Stimulated activated CD4-positive, alpha-beta T cell treated with anti-CD3 and anti-CD28 coated beads, Interleukin-2, amount 100 ng/mL, for 24 hours (primary cell): Measurements from ENCODE around the gene TMEM205.
"Not testable (repeated sequence)": the region's sequence is repeated elsewhere in the genome, so short reads cannot be mapped to it uniquely, and the experiment has no call there.

Experiments used
- DNase-seq, 2 donors: peaks; one replicate each; pipeline ENCODE4 v3.0.0-alpha.2; 2020

TMEM205 gene

DNA sequence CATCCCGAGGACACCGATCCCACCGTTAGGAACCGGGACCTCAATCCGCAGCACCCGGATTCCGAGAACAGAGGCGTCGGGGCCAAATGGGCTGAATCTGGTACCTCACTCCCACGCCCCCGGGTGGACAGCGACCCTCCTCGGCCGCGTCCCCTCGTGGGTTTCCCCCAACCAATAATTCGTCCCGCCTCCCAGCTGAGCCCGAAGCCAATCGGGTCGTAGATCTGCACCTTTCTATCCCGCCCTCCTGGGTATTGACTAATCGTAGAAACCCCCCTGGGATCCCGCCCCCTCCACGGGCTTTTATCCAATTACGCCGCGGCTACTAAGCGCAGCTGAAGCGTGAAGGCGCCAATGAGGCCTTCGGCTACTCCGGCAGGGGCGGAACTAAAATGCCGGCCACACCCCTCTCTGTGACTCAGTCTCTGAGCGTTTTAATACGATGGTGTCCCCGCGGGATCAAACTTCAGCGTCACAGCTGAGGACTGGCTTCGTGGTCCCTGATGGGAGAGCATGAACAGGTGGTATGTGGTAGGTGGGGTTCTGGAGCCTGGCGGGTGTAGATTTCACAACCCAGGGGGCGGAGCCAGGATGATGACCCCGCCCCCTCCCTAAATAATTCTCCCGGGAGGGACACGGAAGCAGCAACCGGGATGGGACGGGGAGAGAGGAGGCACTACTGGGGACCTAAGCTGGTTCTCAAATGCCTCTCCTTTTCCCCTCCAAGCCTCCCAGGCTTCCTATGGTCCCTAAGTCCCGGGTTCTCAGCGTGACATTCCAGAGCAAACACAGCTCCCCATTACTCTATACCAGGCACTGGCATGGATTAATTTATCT, at the start of gene TMEM205, which contains the start of gene CCDC159:
Gene TMEM205, minus strand, starts transcription at position 165 of the 837 bp plus-strand sequence. CDS start 649 bp downstream, outside the sequence.
Gene CCDC159, plus strand, starts transcription at position 416 of the 837 bp plus-strand sequence. Its CDS starts 88 bp downstream, at position 504.
- DNase-seq: peak; percentile 98 to 99

DNA sequence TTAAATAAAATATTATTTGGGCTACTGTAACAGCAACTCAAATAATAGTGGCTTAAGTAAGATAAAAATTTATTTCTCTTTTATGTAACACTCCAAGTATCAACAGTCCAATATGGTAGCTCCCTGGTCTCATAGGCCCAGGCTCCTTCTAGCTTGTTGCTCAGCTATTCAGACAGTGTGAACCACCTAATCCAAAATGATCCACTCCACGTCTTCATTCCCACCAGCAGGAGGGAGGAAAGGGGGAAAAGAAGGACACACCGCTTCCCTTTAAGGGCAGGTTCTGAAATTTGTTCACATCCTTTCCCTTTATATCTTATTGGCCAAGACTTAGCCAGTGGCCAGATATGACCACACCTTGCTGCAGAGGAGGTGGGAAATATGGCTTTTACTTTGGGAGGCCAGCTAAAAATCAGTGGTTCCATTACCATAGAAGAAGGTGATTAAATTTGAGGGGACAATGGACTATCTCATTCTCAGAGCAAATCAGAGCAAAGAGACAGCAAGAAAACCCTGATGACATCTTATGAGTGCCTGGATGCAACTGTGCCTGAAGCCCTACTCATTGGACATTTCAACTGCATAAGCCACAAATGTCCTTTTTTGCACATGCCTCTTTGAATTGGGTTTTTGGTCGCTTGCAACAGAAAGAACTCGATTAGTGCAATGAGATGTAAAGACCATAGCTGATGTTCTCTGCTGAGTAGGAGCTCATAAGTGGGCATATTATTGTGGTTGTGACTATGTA, 45.0 kb upstream of the TMEM205 start:
- no peak for DNase-seq

DNA sequence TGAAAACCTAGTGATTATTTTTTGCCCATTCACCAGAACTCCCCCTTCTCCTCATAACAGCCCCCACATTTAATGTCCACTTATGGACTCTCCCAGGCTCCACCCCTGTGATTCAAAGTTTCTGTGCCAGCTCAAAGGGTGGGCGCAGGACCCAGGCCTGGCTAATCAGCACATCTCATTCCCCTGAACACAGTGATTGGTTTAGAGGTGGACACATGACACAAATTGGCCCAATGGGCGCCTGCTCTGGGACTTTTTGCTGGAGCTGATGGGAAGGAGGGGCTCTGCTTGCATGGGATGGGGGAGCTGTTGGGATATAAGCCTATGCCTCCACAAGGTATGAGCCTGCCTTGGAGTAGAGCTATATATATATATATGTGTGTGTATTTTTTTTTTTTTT, 44.3 kb upstream of the TMEM205 start:
- DNase-seq: no peak

GRCh38 chr19:11387162-11388034, 41.3 kb upstream of the TMEM205 start:
- DNase-seq: no peak

DNA sequence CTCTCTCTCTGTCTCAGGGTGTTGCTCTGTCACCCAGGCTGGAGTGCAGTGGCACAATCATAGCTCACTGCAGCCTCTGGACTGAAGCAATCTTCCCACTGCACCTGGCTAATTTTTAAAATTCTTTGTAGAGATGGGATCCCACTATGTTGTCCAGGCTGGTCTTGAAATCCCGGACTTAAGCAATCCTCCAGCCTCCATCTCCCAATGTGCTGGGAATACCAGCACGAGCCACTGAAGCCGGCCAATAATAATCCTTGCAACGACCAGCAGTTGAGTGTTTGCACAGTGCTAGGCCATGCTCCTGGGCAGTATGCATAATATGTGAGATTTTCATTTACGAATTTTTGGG, 38.7 kb upstream of the TMEM205 start:
- DNase-seq: no peak

- no peak for DNase-seq
Observed at GRCh38 chr19:11383706-11384048, 37.6 kb upstream of the TMEM205 start.

DNA sequence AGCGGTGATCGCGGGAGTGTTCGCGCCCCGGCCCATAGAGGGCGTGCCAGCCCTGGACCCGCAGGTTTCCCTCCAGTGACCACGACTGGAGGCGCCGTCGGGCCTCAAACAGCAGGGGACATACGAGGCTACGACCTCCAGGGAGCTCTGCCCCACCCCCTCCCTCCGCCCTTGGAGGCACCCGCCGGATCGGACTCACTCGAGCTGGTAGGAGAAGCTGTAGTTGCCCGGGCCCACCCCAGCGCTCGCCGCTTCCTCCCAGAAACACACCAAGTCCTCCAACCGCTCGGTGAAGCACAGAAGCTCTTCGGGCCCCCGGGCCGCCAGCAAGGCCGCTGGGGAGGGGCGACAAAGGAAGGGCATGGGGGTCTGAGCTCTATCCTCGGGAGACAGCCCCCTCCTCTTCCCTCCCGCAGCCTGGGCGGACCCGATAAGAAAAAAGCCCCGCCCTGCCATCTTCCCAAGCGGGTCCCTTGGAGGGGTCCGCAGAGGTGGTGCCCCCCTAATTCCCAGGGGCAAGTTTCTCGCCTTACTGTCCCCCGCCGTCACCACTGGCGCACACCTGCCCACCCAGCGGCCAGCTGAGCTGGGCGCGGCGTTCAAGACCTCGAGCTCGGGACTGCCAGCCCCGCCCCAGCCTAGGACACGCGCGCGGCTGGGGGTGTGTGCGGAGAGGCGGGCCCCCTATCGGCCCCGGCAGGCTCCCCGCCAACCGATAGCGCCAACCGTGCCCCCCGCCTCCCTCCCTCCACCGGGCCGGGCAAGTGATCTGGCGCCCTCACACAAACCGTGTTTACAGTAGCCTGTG, 37.0 kb upstream of the TMEM205 start:
- peak; percentile 52 to 65 for DNase-seq

DNA sequence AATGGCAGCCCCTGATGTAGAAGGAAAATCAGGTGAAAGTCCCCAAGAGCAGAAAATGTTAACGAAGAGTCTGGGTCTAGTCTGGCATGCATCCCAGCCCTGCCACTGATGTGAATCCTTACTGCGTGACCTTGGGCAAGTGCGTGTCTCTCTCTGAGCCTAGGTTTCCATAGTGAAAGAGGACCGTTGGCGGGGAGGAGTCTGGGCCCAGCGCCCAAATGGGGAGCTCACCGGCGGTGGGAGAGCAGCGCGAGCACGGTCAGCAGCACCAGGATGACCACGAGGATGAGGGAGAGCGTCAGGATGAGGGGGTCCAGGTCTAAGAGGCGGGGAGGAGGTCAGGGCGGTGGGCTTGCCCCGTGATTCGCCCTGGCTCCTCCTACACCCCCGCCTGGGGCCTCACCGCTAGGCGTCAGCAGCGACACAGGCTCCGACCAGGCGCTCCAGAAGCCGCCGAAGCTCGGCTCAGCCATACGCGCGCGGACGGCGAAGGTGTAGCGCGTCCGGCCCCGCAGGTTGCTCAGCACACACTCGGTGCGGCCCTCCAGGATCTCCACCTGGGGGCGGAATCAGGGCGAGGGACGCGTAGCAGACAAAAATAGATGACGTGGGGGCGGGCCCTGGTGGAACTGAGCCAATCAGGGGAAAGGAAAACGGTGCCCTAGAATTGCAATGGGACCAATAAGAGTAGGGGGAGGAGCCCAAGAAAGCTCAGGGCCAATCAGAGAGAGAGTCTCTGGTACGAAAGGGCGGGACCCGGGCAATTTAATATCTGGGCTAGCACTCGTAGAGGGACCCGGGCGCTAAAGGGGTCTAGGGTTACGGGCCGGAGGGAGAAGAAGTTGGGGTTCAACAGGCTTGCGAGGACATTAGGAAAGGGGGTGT, 34.8 kb upstream of the TMEM205 start:
- peak; percentile 96 for DNase-seq

- DNase-seq: no peak
Observed at GRCh38 chr19:11379857-11380350, 33.8 kb upstream of the TMEM205 start.

GRCh38 chr19:11379269-11379845, 33.3 kb upstream of the TMEM205 start:
- DNase-seq: not testable (repeated sequence)

DNA sequence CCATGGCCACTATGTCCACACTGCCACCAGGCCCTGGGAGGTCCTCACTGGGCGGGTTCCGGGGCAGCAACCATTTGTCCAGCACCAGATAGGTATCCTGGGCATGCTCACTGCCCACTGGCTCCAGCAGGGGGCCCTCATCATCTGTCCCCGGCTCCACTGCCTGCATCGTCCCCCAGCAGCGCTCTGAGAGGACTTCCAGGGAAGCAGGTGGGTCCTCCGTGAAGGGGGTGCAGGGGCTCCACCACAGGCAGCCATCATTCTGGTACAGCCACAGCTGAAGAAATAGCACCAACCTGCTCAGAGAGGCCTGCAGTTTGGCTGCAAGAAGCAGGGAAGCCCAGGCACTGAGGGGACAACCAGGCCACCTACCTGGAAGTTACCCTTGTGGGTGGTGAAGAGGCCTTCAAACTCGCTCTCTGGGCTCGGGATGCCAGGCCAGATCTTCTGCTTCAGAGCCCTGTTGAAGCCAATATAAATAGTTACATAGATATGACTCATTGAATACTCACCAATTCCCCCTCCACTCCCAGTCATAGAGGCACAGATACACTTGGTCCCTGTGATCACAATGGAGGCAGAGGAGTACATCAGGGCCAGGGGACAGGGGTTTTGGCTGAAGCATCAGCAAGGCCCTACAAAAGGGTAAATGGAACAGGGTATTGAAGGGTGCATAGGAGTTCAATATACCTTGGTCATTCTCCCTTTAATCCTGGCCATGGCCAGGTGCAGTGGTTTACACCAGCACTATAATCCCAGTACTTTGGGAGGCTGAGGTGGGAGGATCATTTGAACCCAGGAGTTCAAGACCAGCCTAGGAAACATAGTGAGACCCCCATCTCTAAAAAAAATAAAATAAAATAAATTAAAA, 32.5 kb upstream of the TMEM205 start:
- DNase-seq: no peak

DNA sequence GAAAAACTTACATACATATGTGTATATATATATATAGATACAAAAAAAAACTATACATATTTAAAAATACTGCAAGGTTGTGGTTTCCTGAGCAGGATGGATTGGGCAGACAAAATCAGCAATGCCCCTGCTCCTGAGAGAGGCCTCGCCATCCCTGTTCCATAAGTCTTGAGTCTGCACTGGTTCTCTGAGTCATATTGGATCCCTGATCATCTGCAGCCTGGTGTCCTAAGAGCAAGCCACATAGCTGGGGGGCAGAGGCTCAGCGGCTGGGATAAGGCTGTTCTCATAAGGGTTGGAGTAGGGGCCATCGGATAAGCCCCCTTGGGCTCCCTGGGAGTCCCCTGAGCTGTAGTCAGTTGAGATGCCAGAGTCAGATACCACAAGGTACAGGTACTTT, 31.7 kb upstream of the TMEM205 start:
- DNase-seq: no peak

- DNase-seq: no peak
Observed at GRCh38 chr19:11377237-11377636, 31.2 kb upstream of the TMEM205 start.

GRCh38 chr19:11375143-11375948, 29.3 kb upstream of the TMEM205 start:
- peak; percentile 68 to 71 for DNase-seq

DNA sequence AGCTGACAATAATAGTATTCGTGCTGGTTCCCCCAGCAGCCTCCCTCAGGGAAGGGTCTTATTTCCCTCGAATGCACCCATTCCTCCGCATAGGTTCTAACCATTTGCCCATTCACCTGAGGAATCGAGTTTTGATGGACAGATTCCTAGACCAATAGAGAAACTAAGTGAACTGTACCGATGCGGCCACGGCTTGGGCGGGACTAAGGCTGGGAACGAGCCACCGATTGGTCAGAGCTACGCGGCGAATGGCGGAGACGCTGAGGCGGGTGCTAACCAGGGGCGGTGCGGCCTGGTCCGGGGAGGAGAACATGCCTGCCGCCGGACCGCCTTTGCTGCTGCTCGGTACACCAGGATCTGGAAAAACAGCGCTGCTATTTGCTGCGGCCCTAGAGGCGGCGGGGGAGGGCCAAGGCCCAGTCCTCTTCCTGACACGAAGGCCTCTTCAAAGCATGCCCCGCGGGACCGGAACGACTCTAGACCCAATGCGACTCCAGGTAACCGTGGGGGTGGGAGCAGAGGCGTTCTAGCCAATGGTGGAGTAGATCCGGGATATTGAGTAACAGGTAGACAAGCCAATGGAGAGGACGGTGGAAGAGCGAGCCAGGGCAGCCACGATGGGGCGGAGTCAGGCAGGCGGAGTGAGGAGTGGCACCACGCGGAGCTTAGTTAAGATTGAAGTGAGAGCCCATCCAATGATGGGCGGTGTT, 28.5 kb upstream of the TMEM205 start, which contains the start of gene SWSAP1:
Gene SWSAP1, plus strand, starts transcription at position 234 of the 710 bp plus-strand sequence. Its CDS starts 15 bp downstream, at position 249.
- peak; percentile 96 to 97 for DNase-seq

- no peak for DNase-seq
Observed at GRCh38 chr19:11373885-11374432, 27.9 kb upstream of the TMEM205 start.

- no peak for DNase-seq
Observed at GRCh38 chr19:11373166-11373884, 27.3 kb upstream of the TMEM205 start.
